Neuronal stem cell (in vitro differentiated cells): Measurements from ENCODE around the gene PYDC1. TPM values are rescaled to one million over a fixed set of nuclear protein-coding genes. Genes with fewer than 3 reads are reported as not detected.
A peak's percentile ranks its signal among the peaks of the same experiment; 100 is the strongest.

ENCODE experiments used
- DNase-seq: peaks from one replicate; pipeline ENCODE4 v3.0.0-alpha.2; 2013; ENCODE audit warnings: low spot score
- H2AFZ ChIP-seq: one replicate; pipeline ENCODE4 v1.6.1; 2013; ENCODE audit warnings: mild to moderate bottlenecking, low read length, inconsistent platforms
- H2AK5ac ChIP-seq: 2 replicates; pipeline ENCODE4 v1.6.1; 2013; ENCODE audit warnings: low read depth, mild to moderate bottlenecking, inconsistent platforms, low read length, moderate library complexity, mixed read lengths
- H2BK120ac ChIP-seq: 2 replicates; pipeline ENCODE4 v1.6.1; 2013; ENCODE audit warnings: low read depth, mild to moderate bottlenecking, inconsistent platforms, low read length, moderate library complexity, mixed read lengths
- H2BK12ac ChIP-seq: one replicate; pipeline ENCODE4 v1.6.1; 2013; ENCODE audit warnings: low read length, inconsistent platforms
- H2BK15ac ChIP-seq: 2 replicates; pipeline ENCODE4 v1.6.1; 2013; ENCODE audit warnings: mild to moderate bottlenecking, low read length, inconsistent platforms, mixed read lengths
- H2BK5ac ChIP-seq: one replicate; pipeline ENCODE4 v1.6.1; 2013; ENCODE audit warnings: inconsistent platforms, mild to moderate bottlenecking, low read length, moderate library complexity
- H3K14ac ChIP-seq: one replicate; pipeline ENCODE4 v1.6.1; 2013; ENCODE audit warnings: low read length, inconsistent platforms
- H3K18ac ChIP-seq: 2 replicates; pipeline ENCODE4 v1.6.1; 2013; ENCODE audit warnings: low read length, inconsistent platforms
- H3K23ac ChIP-seq: 2 replicates; pipeline ENCODE4 v1.6.1; 2013; ENCODE audit warnings: low read depth, mild to moderate bottlenecking, mixed read lengths, low read length, inconsistent platforms; ENCODE audit not compliant: poor library complexity
- H3K27ac ChIP-seq: replicated peaks from 3 replicates; pipeline ENCODE4 v1.5.1; 2013; ENCODE audit warnings: low read length, inconsistent platforms
- H3K27me3 ChIP-seq, 3 experiments: 2 replicates each; pipeline ENCODE4 v1.6.1; 2013; ENCODE audit warnings: low read length in 3 of 3, mild to moderate bottlenecking in 2 of 3, inconsistent platforms in 1 of 3, low read depth in 1 of 3, mixed read lengths in 1 of 3, moderate library complexity in 1 of 3; ENCODE audit not compliant: control insufficient read depth in 3 of 3, insufficient read depth in 3 of 3
- H3K36me3 ChIP-seq, 2 donors: replicated peaks in 1 of 2; 2 replicates each; pipeline ENCODE4 v1.6.1; 2013; ENCODE audit warnings: low read length in 2 of 2; ENCODE audit not compliant: control insufficient read depth in 2 of 2, insufficient read depth in 2 of 2
- H3K4ac ChIP-seq: 2 replicates; pipeline ENCODE4 v1.6.1; 2013; ENCODE audit warnings: inconsistent platforms, mild to moderate bottlenecking, low read length, moderate library complexity
- H3K4me1 ChIP-seq, 2 donors: 1 replicate in 1 of 2; 2 replicates in 1 of 2; pipeline ENCODE4 v1.6.1; 2013; ENCODE audit warnings: low read length in 2 of 2, low read depth in 1 of 2; ENCODE audit not compliant: control insufficient read depth in 2 of 2, insufficient read depth in 1 of 2
- H3K4me2 ChIP-seq: one replicate; pipeline ENCODE4 v1.6.1; 2013; ENCODE audit warnings: mild to moderate bottlenecking, low read length, inconsistent platforms; ENCODE audit not compliant: insufficient read depth, poor library complexity, severe bottlenecking
- H3K4me3 ChIP-seq, 2 donors: 2 replicates each; pipeline ENCODE4 v1.5.1; 2013; ENCODE audit warnings: low read length in 2 of 2, mild to moderate bottlenecking in 2 of 2, inconsistent platforms in 1 of 2, moderate library complexity in 1 of 2
- H3K79me1 ChIP-seq: one replicate; pipeline ENCODE4 v1.6.1; 2013; ENCODE audit warnings: low read depth, mild to moderate bottlenecking, inconsistent platforms, low read length, moderate library complexity
- H3K9ac ChIP-seq: one replicate; pipeline ENCODE4 v1.6.1; 2013; ENCODE audit warnings: mild to moderate bottlenecking, low read depth, low read length, inconsistent platforms; ENCODE audit not compliant: poor library complexity
- H3K9me3 ChIP-seq, 2 donors: replicated peaks in 1 of 2; 2 replicates each; pipeline versions ENCODE3 to v1.6.1; 2013; ENCODE audit warnings: low read length in 2 of 2, mild to moderate bottlenecking in 2 of 2, inconsistent platforms in 1 of 2, low read depth in 1 of 2, mixed read lengths in 1 of 2, moderate library complexity in 1 of 2; ENCODE audit not compliant: control insufficient read depth in 2 of 2, insufficient read depth in 1 of 2
- H4K8ac ChIP-seq: one replicate; pipeline ENCODE4 v1.6.1; 2013; ENCODE audit warnings: low read depth, mild to moderate bottlenecking, inconsistent platforms, low read length, moderate library complexity
- H4K91ac ChIP-seq: one replicate; pipeline ENCODE4 v1.6.1; 2013; ENCODE audit warnings: low read length, low read depth, mild to moderate bottlenecking, inconsistent platforms; ENCODE audit not compliant: poor library complexity
- WGBS, 2 donors: extraction: QIAGEN DNeasy Blood & Tissue Kit; methylation state at CpG; one replicate each; pipeline ENCODE4 v1.1.7; 2013; ENCODE audit warnings: missing lambda C conversion rate in 2 of 2, mixed read lengths in 1 of 2; ENCODE audit not compliant: insufficient read length in 2 of 2, insufficient replicate concordance in 1 of 2; ENCODE audit errors: extremely low coverage in 2 of 2; 5-methylcytosine and 5-hydroxymethylcytosine counted together
- polyA plus RNA-seq, 2 experiments: library from polyadenylated mRNA; stranded (reverse); fragments of 200-250 nt; gene quantifications; one replicate each; pipeline ENCODE4 v1.2.3, GENCODE V29; 2013

PYDC1 gene
- not detected for polyA plus RNA-seq (2013, experiment 1 of 2)
- not detected for polyA plus RNA-seq (2013, experiment 2 of 2)

DNA sequence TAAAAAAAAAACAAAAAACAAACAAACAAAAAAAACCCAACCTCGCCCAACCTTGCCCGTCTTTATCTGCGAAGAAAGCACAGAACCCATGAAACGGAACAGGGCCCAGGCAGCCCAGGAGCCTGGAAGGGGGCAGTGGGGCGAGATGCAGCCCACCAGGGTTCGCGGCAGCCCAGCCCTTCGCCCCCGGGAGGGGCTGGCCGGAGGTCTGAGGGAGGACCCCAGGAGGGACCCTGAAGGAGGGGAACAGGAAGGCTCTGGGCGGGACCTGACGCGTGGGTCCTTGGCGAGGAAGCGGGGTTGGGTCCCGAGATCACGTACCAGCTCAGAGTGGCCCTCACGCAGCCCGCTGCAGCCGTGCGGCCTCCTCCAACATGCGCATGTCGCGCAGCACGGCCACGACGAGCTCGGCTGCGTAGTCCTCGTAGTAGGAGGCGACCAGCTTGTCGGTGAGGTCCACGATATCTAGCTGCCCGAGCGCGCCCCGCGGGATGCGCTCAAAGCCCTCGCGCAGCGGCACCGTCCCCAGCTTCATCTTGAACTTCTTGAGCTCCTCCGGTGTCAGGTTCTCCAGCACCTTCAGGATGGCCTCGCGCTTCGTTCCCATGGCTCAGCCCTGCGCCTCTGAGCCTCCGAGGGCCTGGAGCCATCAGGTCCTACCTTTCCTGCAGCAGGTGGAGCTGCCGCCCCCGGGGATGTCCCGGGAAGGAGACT is at the start of gene PYDC1:
Gene PYDC1, minus strand, starts transcription at position 714 of the 714 bp plus-strand sequence. Its CDS starts 107 bp downstream, at position 607.
- H3K18ac ChIP-seq = peak within 1 kb of the TSS; percentile 98
- H3K4me2 ChIP-seq = peak within 1 kb of the TSS; percentile 98
- peak within 1 kb of the TSS; percentile 87 for H2BK12ac ChIP-seq
- peak within 1 kb of the TSS in 1 of 2 donors; percentile 23 for H3K4me3 ChIP-seq
- WGBS, 2 donors = no CpG with 5 or more reads among the region's 52 CpGs
- no peak within 1 kb of the TSS for H3K4ac ChIP-seq
- H3K23ac ChIP-seq = peak within 1 kb of the TSS; percentile 94
- no peaks in the 10 kb centered on the region for H3K36me3 ChIP-seq
- H3K4me1 ChIP-seq = peaks cover 10 to 15% of the 10 kb centered on the region in 2 donors
- H2AK5ac ChIP-seq = peak within 1 kb of the TSS; percentile 93
- H2BK15ac ChIP-seq = no peak within 1 kb of the TSS
- H4K8ac ChIP-seq = peak within 1 kb of the TSS; percentile 68
- H2BK5ac ChIP-seq = no peak within 1 kb of the TSS
- H3K27ac ChIP-seq = no peak within 1 kb of the TSS
- H4K91ac ChIP-seq = no peak within 1 kb of the TSS
- DNase-seq = no peak
- H2BK120ac ChIP-seq = no peak within 1 kb of the TSS
- H3K27me3 ChIP-seq = peaks cover 24 to 88% (median 52%) of the 10 kb centered on the region in 3 experiments
- H3K9me3 ChIP-seq = peaks cover 0 to 3% of the 10 kb centered on the region in 2 donors
- peak within 1 kb of the TSS; percentile 67 for H3K14ac ChIP-seq
- H3K9ac ChIP-seq = peak within 1 kb of the TSS; percentile 47
- no peaks in the 10 kb centered on the region for H3K79me1 ChIP-seq
- peak within 1 kb of the TSS; percentile 13 for H2AFZ ChIP-seq

DNA sequence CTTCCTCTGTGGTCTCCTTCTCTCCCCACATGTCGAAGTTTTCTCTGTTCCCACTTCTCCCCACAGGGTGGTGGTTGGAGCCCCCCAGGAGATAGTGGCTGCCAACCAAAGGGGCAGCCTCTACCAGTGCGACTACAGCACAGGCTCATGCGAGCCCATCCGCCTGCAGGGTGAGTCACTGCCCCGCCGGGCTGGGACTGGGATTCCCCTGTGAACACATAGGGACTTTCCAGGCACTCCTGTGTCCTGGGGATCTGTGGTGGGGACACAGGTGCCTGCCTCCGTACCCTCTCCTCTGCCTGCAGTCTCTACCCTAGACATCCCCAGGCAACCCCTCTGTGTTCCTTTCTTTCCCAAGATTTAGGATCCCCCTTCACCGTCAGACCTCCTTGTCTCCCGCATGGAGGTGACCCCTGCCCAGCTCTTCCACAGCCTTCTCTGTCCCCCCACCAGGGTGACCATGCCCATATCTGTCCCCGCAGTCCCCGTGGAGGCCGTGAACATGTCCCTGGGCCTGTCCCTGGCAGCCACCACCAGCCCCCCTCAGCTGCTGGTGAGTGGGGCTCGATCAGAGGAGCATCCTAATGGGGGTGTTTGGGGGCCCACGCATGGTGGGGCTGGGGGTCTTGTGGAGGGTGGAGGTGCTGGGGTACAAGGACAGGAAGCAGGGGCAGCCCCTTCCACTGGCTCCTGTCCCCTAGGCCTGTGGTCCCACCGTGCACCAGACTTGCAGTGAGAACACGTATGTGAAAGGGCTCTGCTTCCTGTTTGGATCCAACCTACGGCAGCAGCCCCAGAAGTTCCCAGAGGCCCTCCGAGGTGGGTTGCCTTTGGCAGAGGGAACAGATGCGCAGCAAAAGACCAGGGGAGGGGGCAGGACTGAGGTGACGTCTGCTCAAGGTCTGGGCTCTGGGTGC is 48.7 kb upstream of the PYDC1 start:
- Histone ChIP-seq H3K9me3 (no peaks in the 10 kb centered on the region), H3K9ac (peak overlapping the region; percentile 44), H3K14ac (peak overlapping the region; percentile 56), H2AK5ac (no peak overlapping the region), H3K79me1 (no peaks in the 10 kb centered on the region), H2BK15ac (peak overlapping the region; percentile 58), H3K4me3 (no peak overlapping the region), H3K23ac (peak overlapping the region; percentile 31), H4K8ac (no peak overlapping the region), H3K27me3 (peaks cover 0 to 4% (median 0%) of the 10 kb centered on the region in 3 experiments), H2BK5ac (no peak overlapping the region), H3K4me1 (no peaks in the 10 kb centered on the region), H2BK12ac (peak overlapping the region; percentile 41), H3K4me2 (no peak overlapping the region), H3K4ac (no peak overlapping the region), H3K36me3 (no peaks in the 10 kb centered on the region), H3K18ac (peak overlapping the region; percentile 59), H2BK120ac (peak overlapping the region; percentile 72), H2AFZ (peak overlapping the region; percentile 17), H4K91ac (peak overlapping the region; percentile 72), H3K27ac (no peak overlapping the region)
- DNase-seq = no peak
- no CpG with 5 or more reads among the region's 20 CpGs for WGBS, 2 donors

DNA sequence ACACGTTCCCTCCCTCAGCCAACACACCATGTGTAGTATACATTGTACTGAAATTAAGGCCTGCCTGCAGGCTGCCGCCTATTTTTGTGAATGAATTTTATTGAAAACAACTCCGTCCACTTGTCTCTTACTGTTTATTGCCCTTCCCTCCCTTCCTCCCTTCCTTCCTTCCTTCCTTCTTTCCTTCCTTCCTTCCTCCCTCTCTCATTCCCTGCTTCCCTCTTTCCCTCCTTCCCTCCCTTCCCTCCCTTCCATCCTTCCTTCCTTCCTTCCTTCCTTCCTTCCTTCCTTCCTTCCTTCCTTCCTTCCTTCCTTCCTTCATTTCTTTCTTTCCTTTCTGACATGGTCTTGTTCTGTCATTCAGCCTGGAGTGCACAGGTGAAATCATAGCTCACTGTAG is 45.1 kb upstream of the PYDC1 start:
- H2AK5ac ChIP-seq = no peak overlapping the region
- H4K91ac ChIP-seq = no peak overlapping the region
- H2BK5ac ChIP-seq = no peak overlapping the region
- H3K4me3 ChIP-seq = no peak overlapping the region
- no peaks in the 10 kb centered on the region for H3K9me3 ChIP-seq
- H3K9ac ChIP-seq = no peak overlapping the region
- WGBS, 2 donors = no CpG with 5 or more reads among the region's 3 CpGs
- no peak overlapping the region for H3K4me2 ChIP-seq
- no peaks in the 10 kb centered on the region for H3K4me1 ChIP-seq
- no peak overlapping the region for H2AFZ ChIP-seq
- H3K4ac ChIP-seq = no peak overlapping the region
- H3K79me1 ChIP-seq = no peaks in the 10 kb centered on the region
- no peak overlapping the region for H3K23ac ChIP-seq
- H3K18ac ChIP-seq = no peak overlapping the region
- no peak for DNase-seq
- H3K36me3 ChIP-seq = no peaks in the 10 kb centered on the region
- H2BK15ac ChIP-seq = no peak overlapping the region
- H3K27me3 ChIP-seq = peaks cover 0 to 2% (median 0%) of the 10 kb centered on the region in 3 experiments
- H2BK120ac ChIP-seq = no peak overlapping the region
- H2BK12ac ChIP-seq = no peak overlapping the region
- no peak overlapping the region for H4K8ac ChIP-seq
- H3K14ac ChIP-seq = no peak overlapping the region
- no peak overlapping the region for H3K27ac ChIP-seq
